SK-N-SH (cell line): ENCODE data around the gene KCNJ5.

Experiments
- TF ChIP-seq, protein P1 (sequence below): fragments of 200-600 bp; sonication (generic); IDR thresholded peaks from 2 replicates; pipeline ENCODE4 v1.6.1; 2017; ENCODE audit warnings: antibody characterized with exemption, mild to moderate bottlenecking, moderate library complexity
- TF ChIP-seq, protein P2 (sequence below): IDR thresholded peaks from 2 replicates; pipeline ENCODE4 v1.6.1; 2012; ENCODE audit warnings: mild to moderate bottlenecking, low read depth, low read length, moderate library complexity
- TF ChIP-seq, protein P3 (sequence below): fragments of 150-350 bp; IDR thresholded peaks from 2 replicates; pipeline ENCODE4 v1.6.1; 2016; ENCODE audit warnings: mild to moderate bottlenecking, low read depth, low read length

DNA sequence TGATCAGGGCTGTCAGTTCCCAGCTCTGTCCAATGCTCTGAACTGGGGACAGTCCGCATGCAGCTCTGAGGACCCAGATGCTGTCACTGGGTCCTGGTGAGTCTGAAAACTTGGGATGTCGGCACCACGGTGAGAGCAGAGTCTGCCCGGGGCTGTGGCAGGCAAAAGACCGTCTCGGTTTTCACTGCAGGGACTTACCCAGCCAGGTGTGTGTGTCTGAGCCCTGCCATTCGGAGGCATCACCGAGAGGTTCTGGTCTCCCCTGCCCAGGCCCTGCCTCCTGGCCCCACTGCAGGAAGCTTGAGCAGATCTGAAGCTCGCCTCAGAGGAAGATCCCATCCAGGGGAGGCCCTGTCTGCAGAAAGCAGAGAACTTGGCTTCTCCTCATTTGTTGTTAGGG, 46.3 kb downstream of the KCNJ5 start:
- TF ChIP-seq, protein P1, sequence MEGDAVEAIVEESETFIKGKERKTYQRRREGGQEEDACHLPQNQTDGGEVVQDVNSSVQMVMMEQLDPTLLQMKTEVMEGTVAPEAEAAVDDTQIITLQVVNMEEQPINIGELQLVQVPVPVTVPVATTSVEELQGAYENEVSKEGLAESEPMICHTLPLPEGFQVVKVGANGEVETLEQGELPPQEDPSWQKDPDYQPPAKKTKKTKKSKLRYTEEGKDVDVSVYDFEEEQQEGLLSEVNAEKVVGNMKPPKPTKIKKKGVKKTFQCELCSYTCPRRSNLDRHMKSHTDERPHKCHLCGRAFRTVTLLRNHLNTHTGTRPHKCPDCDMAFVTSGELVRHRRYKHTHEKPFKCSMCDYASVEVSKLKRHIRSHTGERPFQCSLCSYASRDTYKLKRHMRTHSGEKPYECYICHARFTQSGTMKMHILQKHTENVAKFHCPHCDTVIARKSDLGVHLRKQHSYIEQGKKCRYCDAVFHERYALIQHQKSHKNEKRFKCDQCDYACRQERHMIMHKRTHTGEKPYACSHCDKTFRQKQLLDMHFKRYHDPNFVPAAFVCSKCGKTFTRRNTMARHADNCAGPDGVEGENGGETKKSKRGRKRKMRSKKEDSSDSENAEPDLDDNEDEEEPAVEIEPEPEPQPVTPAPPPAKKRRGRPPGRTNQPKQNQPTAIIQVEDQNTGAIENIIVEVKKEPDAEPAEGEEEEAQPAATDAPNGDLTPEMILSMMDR, result no peak
- TF ChIP-seq, protein P2, sequence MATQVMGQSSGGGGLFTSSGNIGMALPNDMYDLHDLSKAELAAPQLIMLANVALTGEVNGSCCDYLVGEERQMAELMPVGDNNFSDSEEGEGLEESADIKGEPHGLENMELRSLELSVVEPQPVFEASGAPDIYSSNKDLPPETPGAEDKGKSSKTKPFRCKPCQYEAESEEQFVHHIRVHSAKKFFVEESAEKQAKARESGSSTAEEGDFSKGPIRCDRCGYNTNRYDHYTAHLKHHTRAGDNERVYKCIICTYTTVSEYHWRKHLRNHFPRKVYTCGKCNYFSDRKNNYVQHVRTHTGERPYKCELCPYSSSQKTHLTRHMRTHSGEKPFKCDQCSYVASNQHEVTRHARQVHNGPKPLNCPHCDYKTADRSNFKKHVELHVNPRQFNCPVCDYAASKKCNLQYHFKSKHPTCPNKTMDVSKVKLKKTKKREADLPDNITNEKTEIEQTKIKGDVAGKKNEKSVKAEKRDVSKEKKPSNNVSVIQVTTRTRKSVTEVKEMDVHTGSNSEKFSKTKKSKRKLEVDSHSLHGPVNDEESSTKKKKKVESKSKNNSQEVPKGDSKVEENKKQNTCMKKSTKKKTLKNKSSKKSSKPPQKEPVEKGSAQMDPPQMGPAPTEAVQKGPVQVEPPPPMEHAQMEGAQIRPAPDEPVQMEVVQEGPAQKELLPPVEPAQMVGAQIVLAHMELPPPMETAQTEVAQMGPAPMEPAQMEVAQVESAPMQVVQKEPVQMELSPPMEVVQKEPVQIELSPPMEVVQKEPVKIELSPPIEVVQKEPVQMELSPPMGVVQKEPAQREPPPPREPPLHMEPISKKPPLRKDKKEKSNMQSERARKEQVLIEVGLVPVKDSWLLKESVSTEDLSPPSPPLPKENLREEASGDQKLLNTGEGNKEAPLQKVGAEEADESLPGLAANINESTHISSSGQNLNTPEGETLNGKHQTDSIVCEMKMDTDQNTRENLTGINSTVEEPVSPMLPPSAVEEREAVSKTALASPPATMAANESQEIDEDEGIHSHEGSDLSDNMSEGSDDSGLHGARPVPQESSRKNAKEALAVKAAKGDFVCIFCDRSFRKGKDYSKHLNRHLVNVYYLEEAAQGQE, result no peak
- TF ChIP-seq, protein P3, sequence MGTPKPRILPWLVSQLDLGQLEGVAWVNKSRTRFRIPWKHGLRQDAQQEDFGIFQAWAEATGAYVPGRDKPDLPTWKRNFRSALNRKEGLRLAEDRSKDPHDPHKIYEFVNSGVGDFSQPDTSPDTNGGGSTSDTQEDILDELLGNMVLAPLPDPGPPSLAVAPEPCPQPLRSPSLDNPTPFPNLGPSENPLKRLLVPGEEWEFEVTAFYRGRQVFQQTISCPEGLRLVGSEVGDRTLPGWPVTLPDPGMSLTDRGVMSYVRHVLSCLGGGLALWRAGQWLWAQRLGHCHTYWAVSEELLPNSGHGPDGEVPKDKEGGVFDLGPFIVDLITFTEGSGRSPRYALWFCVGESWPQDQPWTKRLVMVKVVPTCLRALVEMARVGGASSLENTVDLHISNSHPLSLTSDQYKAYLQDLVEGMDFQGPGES, result no peak
